ENCODE measurements around the gene PLEKHG7.
A peak's percentile ranks its signal among the peaks of the same experiment; 100 is the strongest.
"Not testable (repeated sequence)": the region's sequence is repeated elsewhere in the genome, so short reads cannot be mapped to it uniquely, and the experiment has no call there.

PLEKHG7 gene

GRCh38 chr12:92715625-92716024, 12.8 kb downstream of the PLEKHG7 start:
- DNase-seq = no peak

GRCh38 chr12:92717202-92717601, 14.4 kb downstream of the PLEKHG7 start:
- peak; percentile 90 for DNase-seq

GRCh38 chr12:92718483-92718990, 15.7 kb downstream of the PLEKHG7 start:
- no peak for DNase-seq

- DNase-seq = no peak
These were observed 16.9 kb downstream of the PLEKHG7 start for GRCh38 chr12:92719674-92720073.

GRCh38 chr12:92721130-92721529, 18.3 kb downstream of the PLEKHG7 start:
- no peak for DNase-seq

GRCh38 chr12:92721656-92722055, 18.9 kb downstream of the PLEKHG7 start:
- no peak for DNase-seq

- no peak for DNase-seq
These were observed 20.1 kb downstream of the PLEKHG7 start for GRCh38 chr12:92722897-92723296.

- no peak for DNase-seq
These were observed 24.1 kb downstream of the PLEKHG7 start for GRCh38 chr12:92726850-92727249.

- DNase-seq = peak; percentile 63
These were observed 27.1 kb downstream of the PLEKHG7 start for GRCh38 chr12:92729773-92730305.

- no peak for DNase-seq
These were observed 28.0 kb downstream of the PLEKHG7 start for GRCh38 chr12:92730758-92731157.

- DNase-seq = no peak
These were observed 29.4 kb downstream of the PLEKHG7 start for GRCh38 chr12:92732216-92732615.

- no peak for DNase-seq
These were observed 29.9 kb downstream of the PLEKHG7 start for GRCh38 chr12:92732716-92733115.

- DNase-seq = no peak
These were observed 30.4 kb downstream of the PLEKHG7 start for GRCh38 chr12:92733181-92733580.

- no peak for DNase-seq
These were observed 30.9 kb downstream of the PLEKHG7 start for GRCh38 chr12:92733661-92734060.

GRCh38 chr12:92735131-92735721, 32.4 kb downstream of the PLEKHG7 start:
- peak; percentile 65 for DNase-seq

- no peak for DNase-seq
These were observed 33.8 kb downstream of the PLEKHG7 start for GRCh38 chr12:92736605-92737004.

GRCh38 chr12:92737855-92738850, 35.4 kb downstream of the PLEKHG7 start:
- no peak for DNase-seq

- DNase-seq = no peak
These were observed 36.3 kb downstream of the PLEKHG7 start for GRCh38 chr12:92739113-92739512.

- no peak for DNase-seq
These were observed 37.6 kb downstream of the PLEKHG7 start for GRCh38 chr12:92740411-92740810.

- DNase-seq = no peak
These were observed 40.2 kb downstream of the PLEKHG7 start for GRCh38 chr12:92743026-92743425.

- DNase-seq = no peak
These were observed 43.2 kb downstream of the PLEKHG7 start for GRCh38 chr12:92745856-92746550.

- DNase-seq = no peak
These were observed 44.4 kb downstream of the PLEKHG7 start for GRCh38 chr12:92747151-92747550.

GRCh38 chr12:92749691-92750090, 46.9 kb downstream of the PLEKHG7 start:
- not testable (repeated sequence) for DNase-seq
